Uterus (tissue), 4 donors: ENCODE results near the gene CFAP251. TPM values are rescaled to one million over a fixed set of nuclear protein-coding genes. Genes with fewer than 3 reads are reported as not detected.

Experiments
- DNase-seq, 2 donors: peaks; one replicate each; pipeline ENCODE4 v3.0.0-alpha.2; 2019 to 2020
- H3K27ac ChIP-seq, 2 donors: fragments of 200-600 bp; sonication (generic); 1 replicate in 1 of 2; 2 replicates in 1 of 2; pipeline ENCODE4 v1.5.1; 2016 to 2018
- H3K27me3 ChIP-seq, 2 donors: fragments of 200-600 bp; sonication (generic); one replicate each; pipeline ENCODE4 v1.5.1; 2018 to 2019; ENCODE audit warnings: control low read depth in 1 of 2
- H3K36me3 ChIP-seq, 2 donors: fragments of 200-600 bp; sonication (generic); one replicate each; pipeline ENCODE4 v1.5.1; 2019; ENCODE audit warnings: control low read depth in 1 of 2
- H3K4me1 ChIP-seq, 2 donors: fragments of 200-600 bp; sonication (generic); one replicate each; pipeline ENCODE4 v1.5.1; 2018 to 2019; ENCODE audit warnings: control low read depth in 1 of 2
- H3K4me3 ChIP-seq, 2 donors: fragments of 200-600 bp; sonication (generic); 1 replicate in 1 of 2; 2 replicates in 1 of 2; pipeline ENCODE4 v1.5.1; 2018 to 2019; ENCODE audit warnings: mild to moderate bottlenecking in 1 of 2
- H3K9me3 ChIP-seq, 2 donors: fragments of 200-600 bp; sonication (generic); one replicate each; pipeline ENCODE4 v1.5.1; 2019; ENCODE audit warnings: control low read depth in 1 of 2
- CTCF ChIP-seq, 4 experiments: fragments of 200-600 bp in 2 of 4; fragments of 450-650 bp in 2 of 4; sonication (generic) in 2 of 4; IDR thresholded peaks; one replicate each; pipeline ENCODE4 v1.5.1; 2016 to 2019; ENCODE audit warnings: antibody characterized with exemption in 4 of 4, mild to moderate bottlenecking in 2 of 4, moderate library complexity in 1 of 4
- POLR2A ChIP-seq, 2 donors: fragments of 450-650 bp; IDR thresholded peaks; one replicate each; pipeline ENCODE4 v1.6.1; 2016; ENCODE audit warnings: antibody characterized with exemption in 2 of 2, mild to moderate bottlenecking in 1 of 2, moderate library complexity in 1 of 2
- intact Hi-C: fragments of 100-400 bp; cut with DNase I; formaldehyde crosslinking; loops from one replicate; pipeline ENCODE4 v1.15.1; 2023; ENCODE audit warnings: low total_unique reads
- total RNA-seq, 4 donors: library from RNA; depleted of rRNA in 3 of 4; stranded (reverse); fragments of >200 nt in 3 of 4; gene quantifications; one replicate each; pipeline versions ENCODE4 v1.1.0 to v1.2.4, GENCODE V29; 2014 to 2023
- donor health status: DM: yes; HTN: yes; CAD: no.

The CFAP251 gene
- total RNA-seq, 4 donors from 2014 or later: 5.9 to 135 (median 12.7) TPM

GRCh38 chr12:122046145-122046544 lies 127.8 kb downstream of the CFAP251 start:
- no peak for TF ChIP-seq POLR2A (IDR thresholded peaks at IDR 0.05)
- no peak for TF ChIP-seq CTCF (IDR thresholded peaks at IDR 0.05)
- Histone ChIP-seq H3K4me1 (no peaks in the 10 kb centered on the region), H3K4me3 (no peak overlapping the region), H3K27me3 (no peaks in the 10 kb centered on the region), H3K36me3 (no peaks in the 10 kb centered on the region), H3K27ac (no peak overlapping the region), H3K9me3 (no peaks in the 10 kb centered on the region)
- DNase-seq: no peak
- intact Hi-C loops: no loop called here

- intact Hi-C loops: no loop called here
- H3K27me3 ChIP-seq: no peaks in the 10 kb centered on the region
- H3K36me3 ChIP-seq: no peaks in the 10 kb centered on the region
- H3K4me1 ChIP-seq: no peaks in the 10 kb centered on the region
- no peaks in the 10 kb centered on the region for H3K9me3 ChIP-seq
- DNase-seq: no peak
- no peak overlapping the region for H3K27ac ChIP-seq
- TF ChIP-seq CTCF (IDR thresholded peaks at IDR 0.05) (no peak), POLR2A (IDR thresholded peaks at IDR 0.05) (no peak)
- H3K4me3 ChIP-seq: no peak overlapping the region
Measured at GRCh38 chr12:122048151-122048550, 129.8 kb downstream of the CFAP251 start.

- H3K9me3 ChIP-seq: no peaks in the 10 kb centered on the region
- H3K36me3 ChIP-seq: no peaks in the 10 kb centered on the region
- intact Hi-C loops: no loop called here
- no peak for DNase-seq
- TF ChIP-seq CTCF (IDR thresholded peaks at IDR 0.05) (no peak), POLR2A (IDR thresholded peaks at IDR 0.05) (no peak)
- no peak overlapping the region for H3K27ac ChIP-seq
- H3K4me1 ChIP-seq: no peaks in the 10 kb centered on the region
- no peaks in the 10 kb centered on the region for H3K27me3 ChIP-seq
- H3K4me3 ChIP-seq: no peak overlapping the region
Measured at GRCh38 chr12:122049827-122050226, 131.4 kb downstream of the CFAP251 start.

GRCh38 chr12:122050706-122051105 lies 132.3 kb downstream of the CFAP251 start:
- intact Hi-C loops: no loop called here
- Histone ChIP-seq H3K27me3 (no peaks in the 10 kb centered on the region), H3K9me3 (no peaks in the 10 kb centered on the region), H3K4me1 (no peaks in the 10 kb centered on the region), H3K36me3 (no peaks in the 10 kb centered on the region), H3K27ac (peak overlapping the region; percentile 51 to 69), H3K4me3 (no peak overlapping the region)
- no peak for DNase-seq
- no peak for TF ChIP-seq CTCF (IDR thresholded peaks at IDR 0.05)
- no peak for TF ChIP-seq POLR2A (IDR thresholded peaks at IDR 0.05)

- no peaks in the 10 kb centered on the region for H3K9me3 ChIP-seq
- H3K4me1 ChIP-seq: no peaks in the 10 kb centered on the region
- no peak overlapping the region for H3K4me3 ChIP-seq
- TF ChIP-seq CTCF (IDR thresholded peaks at IDR 0.05) (peak in 1 of 4 experiments; percentile 14), POLR2A (IDR thresholded peaks at IDR 0.05) (no peak)
- H3K36me3 ChIP-seq: no peaks in the 10 kb centered on the region
- H3K27ac ChIP-seq: peak overlapping the region; percentile 51 to 69
- intact Hi-C loops: no loop called here
- DNase-seq: peak; percentile 40 to 47
- no peaks in the 10 kb centered on the region for H3K27me3 ChIP-seq
Measured at GRCh38 chr12:122051231-122051876, 133.0 kb downstream of the CFAP251 start.
